GM10248 (cell line): ENCODE measurements around the gene PBLD.

Source experiments
- CTCF ChIA-PET: fragments of 300-600 bp; sonication (Branson Sonifier 250); formaldehyde crosslinking; extraction: SDS; loops from one replicate; lab custom pipeline; 2021; ENCODE audit warnings: antibody characterized with exemption; lab: Yijun Ruan, JAX
- POLR2A ChIA-PET: fragments of 350-650 bp; sonication (Branson Sonifier 250); formaldehyde crosslinking; extraction: SDS; loops from one replicate; lab custom pipeline; 2020; ENCODE audit warnings: antibody characterized with exemption; lab: Yijun Ruan, JAX
- DNase-seq: peaks from one replicate; pipeline ENCODE4 v3.0.0; 2012; ENCODE audit errors: extremely low spot score
- TF ChIP-seq, protein P1 (sequence below): IDR thresholded peaks from 2 replicates; pipeline ENCODE4 v1.5.1; 2012; ENCODE audit warnings: mild to moderate bottlenecking, low read depth; ENCODE audit errors: extremely low read depth, missing control alignments, control extremely low read depth

The PBLD gene

GRCh38 chr10:68342909-68343516 is 10.3 kb upstream of the PBLD start:
- no peak for DNase-seq
- TF ChIP-seq, protein P1, sequence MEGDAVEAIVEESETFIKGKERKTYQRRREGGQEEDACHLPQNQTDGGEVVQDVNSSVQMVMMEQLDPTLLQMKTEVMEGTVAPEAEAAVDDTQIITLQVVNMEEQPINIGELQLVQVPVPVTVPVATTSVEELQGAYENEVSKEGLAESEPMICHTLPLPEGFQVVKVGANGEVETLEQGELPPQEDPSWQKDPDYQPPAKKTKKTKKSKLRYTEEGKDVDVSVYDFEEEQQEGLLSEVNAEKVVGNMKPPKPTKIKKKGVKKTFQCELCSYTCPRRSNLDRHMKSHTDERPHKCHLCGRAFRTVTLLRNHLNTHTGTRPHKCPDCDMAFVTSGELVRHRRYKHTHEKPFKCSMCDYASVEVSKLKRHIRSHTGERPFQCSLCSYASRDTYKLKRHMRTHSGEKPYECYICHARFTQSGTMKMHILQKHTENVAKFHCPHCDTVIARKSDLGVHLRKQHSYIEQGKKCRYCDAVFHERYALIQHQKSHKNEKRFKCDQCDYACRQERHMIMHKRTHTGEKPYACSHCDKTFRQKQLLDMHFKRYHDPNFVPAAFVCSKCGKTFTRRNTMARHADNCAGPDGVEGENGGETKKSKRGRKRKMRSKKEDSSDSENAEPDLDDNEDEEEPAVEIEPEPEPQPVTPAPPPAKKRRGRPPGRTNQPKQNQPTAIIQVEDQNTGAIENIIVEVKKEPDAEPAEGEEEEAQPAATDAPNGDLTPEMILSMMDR, result no peak
- CTCF ChIA-PET, result no interaction called here
- POLR2A ChIA-PET, result no interaction called here

- ChIA-PET POLR2A (no interaction called here), CTCF (interaction anchor here (1.3 to 3.0 kb wide), 2 partner anchors 8 kb away, joined by 4 to 24 read pairs; partner anchors contain the start of genes HNRNPH3 and PBLD)
- no peak for DNase-seq
- TF ChIP-seq, protein P1, result no peak
Measured at GRCh38 chr10:68340358-68341080, 7.8 kb upstream of the PBLD start.

- TF ChIP-seq, protein P1, result no peak
- POLR2A ChIA-PET, result no interaction called here
- no peak for DNase-seq
- CTCF ChIA-PET, result interaction anchor here (1.0 kb wide), 1 partner anchor 12 kb away, joined by 3 read pairs; no protein-coding TSS in a partner anchor
Measured at GRCh38 chr10:68336754-68337351, 4.1 kb upstream of the PBLD start.

DNA sequence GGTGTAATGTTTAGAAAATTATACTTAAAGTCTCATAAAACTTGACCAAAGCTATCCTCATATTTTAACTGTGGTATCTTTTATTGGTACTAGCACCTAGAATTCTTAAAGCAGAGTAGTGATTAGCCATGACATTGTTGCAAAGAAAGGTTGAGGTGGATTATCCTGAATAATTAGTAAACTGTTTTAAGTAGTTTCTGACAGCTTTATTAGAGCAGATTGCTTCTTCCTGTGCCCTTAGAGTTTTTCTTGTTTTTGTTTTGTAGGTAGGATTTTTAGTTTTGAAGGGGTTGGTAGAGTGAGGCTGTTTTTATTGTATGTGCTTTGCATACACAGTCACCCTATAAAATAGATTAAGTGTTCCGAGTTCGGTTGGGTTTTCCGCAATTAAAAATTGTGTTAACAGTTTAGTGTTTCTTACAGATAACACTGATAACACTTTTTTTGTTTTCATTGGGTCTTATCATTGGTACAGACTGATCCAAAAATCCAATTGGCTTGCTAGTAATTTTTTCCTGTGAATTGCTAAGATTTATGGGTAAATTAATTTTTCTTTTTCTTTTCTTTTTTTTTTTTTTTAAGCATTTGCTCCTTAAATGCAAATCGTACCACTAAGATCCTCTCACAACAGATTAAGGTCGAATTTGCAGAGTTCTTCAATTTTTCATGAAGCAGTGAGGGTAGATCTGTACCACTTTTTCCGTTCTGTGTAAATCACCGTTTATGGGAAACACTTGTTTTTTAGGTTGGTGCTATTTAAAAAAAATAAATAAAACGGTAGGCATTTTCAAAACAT is 2.1 kb upstream of the PBLD start:
- DNase-seq, result no peak
- ChIA-PET POLR2A (no interaction called here), CTCF (interaction anchor here (1.3 to 3.4 kb wide), 3 partner anchors 13 to 451 kb away, joined by 4 to 14 read pairs (median 4); no protein-coding TSS in a partner anchor)
- TF ChIP-seq, protein P1, result no peak

DNA sequence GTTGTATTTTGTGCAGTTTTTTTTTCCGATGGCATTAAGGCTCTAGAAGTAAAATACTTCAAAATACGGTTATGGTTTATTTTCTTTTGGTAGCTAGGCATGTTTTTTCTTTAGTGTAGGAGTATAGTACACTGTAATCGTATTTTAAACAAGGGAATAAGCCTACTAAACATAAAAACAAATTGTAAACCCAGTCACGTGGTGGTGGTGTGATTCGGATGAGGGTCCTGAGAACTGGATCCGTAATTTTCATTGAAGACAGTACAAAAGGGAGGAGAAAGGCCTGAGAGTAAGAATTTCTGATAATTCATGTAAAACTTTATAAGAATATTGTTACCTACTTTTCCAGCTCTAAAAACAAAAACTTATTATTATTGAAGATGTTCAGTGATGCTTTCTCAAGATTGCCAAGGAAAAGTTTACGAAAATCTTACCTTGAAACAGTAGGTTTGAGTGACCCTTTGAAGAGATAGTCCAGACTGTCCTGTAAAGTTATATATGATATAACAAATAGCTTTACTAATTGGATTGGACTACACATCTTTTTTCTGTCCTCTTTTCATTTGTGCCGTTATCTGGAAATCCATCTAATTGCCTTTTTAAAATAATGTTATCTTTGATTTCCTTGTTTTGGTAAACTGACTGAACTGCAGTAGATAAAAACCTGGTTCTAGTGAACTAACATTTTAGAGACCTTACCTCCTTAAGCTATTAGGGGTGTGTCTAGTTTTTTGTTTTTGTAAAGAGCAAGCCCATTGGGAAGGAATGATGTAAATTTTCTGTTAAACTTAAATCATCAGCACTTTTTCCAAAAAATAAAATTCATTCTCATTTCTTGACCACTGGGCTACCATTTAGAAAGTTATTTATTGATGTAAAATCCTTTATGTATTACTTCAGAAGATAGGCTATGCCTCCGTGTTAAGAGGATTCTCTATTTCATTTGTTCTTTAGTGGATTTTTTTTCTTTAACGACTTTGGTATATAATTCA is 1.0 kb upstream of the PBLD start:
- ChIA-PET CTCF (interaction anchor here (0.9 to 3.4 kb wide), 5 partner anchors 14 to 478 kb away, joined by 3 to 14 read pairs (median 4); no protein-coding TSS in a partner anchor), POLR2A (interaction anchor here (0.7 kb wide), 1 partner anchor 1416 kb away, joined by 3 read pairs; no protein-coding TSS in a partner anchor)
- TF ChIP-seq, protein P1, result no peak
- no peak for DNase-seq
